HG03469 (cell line): ENCODE measurements around the gene C10orf67.
"Not testable (repeated sequence)": the region's sequence is repeated elsewhere in the genome, so short reads cannot be mapped to it uniquely, and the experiment has no call there.

ENCODE experiments used
- ATAC-seq: cut with Tn5 transposase; IDR thresholded peaks from one replicate; pipeline ENCODE4 v1.9.1; 2021; ENCODE audit warnings: mild to moderate bottlenecking, moderate library complexity, moderate number of reproducible peaks; ENCODE audit not compliant: unreplicated experiment

Gene C10orf67

DNA sequence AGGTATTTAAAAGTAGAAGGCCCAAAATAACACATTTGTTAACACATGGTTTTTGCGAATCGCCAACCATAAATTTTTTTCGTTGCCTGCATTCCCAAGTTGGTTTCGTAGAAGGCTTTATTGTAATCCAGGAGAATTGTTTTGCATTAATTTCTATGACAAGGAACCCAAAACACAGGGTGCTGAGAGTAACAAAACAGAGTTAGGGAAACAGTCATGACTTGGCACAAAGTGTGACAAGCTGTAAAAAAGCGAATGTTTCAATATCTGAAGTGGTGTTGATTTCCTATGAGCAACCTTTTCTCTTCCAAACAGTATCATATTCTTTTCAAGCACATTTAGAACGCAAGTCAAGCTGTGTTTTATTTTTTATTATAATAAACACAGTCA, 63.6 kb downstream of the C10orf67 start:
- no peak for ATAC-seq

DNA sequence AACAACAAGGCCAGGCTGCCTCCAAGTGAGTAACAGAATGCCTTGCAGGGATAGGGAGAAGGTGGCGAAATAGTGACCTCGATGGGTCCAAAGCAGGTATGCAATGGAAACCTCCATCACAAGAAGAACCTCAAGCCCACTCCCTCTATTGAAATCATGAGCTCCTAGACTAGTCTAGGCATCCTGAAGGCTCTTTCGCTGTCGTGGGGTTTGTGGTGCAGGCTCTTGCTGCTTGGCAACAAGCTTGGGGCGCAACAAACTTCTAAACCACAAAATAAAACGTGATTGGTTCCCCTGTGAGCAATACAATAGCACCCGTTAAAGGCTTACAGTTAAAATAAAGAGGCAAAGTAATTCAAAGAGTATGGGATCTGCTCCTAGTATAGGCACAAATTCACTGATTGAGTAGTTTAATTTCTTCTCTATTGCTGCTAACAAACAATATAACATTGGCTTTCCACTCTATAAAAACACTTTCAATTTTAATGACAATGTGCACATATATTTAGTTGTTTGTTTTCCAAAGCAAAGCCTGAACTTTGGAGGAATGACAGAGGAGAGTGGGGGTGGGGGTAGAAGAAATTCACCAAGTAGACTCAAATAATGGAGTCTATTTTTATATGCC, 64.1 kb downstream of the C10orf67 start:
- ATAC-seq: no peak

DNA sequence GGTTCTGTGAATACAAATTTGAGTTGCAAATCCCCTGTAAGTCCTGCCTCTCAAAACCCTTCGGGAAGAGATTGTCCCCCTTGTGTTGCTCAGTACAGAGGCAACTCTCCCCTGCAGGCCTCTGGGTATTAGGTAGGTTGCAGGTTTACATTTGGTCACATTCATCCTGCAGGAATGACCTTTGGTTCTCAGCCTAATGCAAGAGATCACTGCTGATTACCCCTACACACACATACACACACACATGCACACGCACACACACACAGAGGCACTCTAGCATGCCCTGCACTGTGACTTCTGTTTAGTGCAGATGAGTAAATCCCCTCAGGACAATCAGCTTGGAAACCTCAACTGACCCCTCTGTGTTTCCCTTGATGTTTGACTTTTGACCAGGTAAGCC, 69.2 kb downstream of the C10orf67 start:
- no peak for ATAC-seq

DNA sequence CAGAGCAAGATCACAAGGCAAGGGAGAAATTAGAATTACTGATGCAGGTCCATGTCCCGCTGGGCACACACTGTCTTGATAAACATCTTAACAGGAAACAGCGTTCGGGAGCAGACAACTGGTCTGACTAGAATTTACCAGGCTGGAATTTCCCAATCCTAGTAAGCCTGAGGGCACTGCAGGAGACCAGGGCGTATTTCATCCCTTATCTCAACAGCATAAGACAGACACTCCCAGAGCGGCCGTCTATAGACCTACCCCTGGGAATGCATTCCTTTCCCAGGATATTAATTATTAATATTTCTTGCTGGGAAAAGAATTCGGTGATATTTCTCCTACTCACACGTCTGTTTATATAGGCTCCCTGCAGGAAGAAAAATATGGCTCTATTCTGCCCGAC, 70.4 kb downstream of the C10orf67 start:
- ATAC-seq: not testable (repeated sequence)

DNA sequence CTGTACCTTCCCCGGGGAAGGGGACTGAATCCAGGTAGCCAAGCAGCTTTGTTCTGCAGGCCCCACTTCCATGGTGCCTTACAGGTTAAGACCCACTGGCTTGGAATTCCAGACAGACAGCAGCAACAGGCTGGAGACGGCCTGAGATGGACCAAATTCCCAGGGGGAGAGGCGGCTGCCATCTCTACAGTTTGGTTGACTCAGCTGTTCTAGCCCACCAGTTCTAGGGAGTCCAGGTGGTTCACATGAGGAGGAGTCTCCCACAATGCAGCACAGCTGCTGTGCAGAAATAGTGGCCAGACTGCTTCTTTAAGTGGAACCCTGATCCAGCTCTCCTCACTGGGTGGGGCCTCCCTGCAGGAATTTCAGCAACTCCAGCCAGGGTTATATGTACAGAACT, 74.1 kb downstream of the C10orf67 start:
- ATAC-seq: no peak

DNA sequence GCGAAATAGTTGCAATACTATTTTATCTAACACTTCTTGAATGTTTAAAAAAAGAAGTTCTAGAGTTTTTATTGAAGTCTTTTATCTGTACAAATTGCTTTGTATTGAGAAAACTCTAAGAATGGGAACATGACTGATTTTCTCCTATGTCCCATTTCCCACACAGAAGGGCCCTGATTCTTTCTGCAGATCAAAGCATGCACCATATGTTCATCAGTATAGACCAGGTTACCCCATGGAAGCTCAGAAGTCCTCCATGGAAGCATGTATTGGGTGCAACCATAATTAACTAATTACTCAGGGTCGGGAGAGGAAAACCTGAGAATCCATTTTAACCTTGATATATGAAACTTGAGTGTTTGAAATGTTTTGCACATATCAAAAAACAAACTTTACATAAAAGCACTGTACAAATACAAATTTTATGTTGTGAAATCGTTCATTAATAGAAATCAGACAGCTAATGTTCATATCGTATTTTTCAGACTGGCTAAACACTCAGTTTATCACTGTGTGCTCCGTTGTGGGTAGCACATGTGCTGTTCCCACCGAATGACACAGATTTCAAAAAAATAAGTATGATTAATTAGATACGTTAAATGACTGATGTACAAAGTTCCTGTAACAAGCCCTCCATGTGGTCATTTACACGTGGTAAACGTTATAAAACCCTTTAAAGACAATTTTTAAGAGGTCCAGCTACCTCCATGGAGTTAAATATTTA, 81.0 kb downstream of the C10orf67 start:
- no peak for ATAC-seq

DNA sequence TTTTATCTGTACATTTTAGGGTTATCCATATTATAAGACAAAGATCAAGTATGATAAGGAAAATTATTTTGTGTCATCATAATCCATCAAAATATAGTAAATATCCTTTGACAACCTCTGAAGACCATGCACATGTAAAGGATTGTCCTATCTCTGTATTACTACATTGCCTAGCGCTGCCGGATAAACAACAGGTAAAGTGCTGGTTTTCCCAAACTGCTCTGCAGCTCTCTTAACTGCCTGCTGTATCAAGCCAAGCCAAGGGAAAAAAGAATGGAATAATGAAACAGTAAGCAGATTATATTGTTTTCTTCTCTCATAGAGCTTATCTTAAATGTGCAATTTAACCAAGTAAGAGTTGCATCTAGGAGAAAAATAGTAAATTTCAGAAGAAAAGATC, 81.7 kb downstream of the C10orf67 start:
- no peak for ATAC-seq

DNA sequence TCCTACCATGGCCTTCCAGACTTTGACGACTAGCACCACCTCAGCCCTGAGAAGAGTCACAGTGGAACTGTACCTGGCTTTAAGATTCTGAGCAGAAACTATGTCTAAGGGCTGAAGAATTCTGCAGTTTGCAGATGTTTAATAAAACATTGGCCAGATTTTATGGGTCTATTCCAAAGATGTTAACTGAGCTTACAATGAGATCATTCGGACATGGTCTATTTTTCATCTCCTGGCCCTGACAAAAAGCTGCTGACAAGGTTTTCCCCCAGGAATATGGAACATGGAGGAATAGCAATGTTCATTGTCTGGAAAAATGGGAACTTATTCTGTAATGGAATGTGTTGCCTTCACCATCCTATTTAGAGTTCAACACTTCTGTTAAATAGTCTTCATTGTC, 86.1 kb downstream of the C10orf67 start:
- no peak for ATAC-seq

DNA sequence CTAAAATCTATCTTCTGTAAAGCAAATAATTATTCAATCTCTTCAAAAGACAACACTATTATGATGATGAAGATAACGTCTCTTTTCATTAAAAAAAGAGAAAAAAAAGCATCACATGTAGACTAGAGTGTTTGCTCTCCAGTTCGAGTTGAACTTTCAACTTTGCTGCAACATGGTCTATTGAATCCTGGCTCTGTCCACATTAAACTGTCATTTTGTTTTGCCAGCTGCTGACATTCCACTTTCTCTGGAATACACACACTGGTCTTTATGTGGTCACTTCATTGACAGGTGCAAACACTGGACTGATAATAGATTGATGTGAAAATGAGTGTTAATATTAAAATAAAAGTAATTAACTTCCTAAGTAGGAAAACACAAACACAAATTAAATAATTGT, 90.8 kb downstream of the C10orf67 start:
- no peak for ATAC-seq

DNA sequence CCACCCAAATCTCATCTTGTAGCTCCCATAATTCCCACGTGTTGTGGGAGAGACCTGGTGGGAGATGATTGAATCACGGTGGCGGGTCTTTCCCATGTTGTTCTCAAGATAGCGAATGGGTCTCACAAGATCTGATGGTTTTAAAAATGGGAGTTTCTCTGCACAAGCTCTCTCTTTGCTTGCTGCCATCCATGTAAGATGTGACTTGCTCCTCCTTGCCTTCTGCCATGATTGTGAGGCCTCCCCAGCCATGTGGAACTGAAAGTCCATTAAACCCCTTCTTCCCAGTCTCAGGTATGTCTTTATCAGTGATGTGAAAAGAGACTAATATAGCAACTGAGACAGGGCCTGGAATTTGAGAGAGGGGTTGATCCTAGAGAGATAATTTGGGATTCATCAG, 91.7 kb downstream of the C10orf67 start:
- ATAC-seq: not testable (repeated sequence)

DNA sequence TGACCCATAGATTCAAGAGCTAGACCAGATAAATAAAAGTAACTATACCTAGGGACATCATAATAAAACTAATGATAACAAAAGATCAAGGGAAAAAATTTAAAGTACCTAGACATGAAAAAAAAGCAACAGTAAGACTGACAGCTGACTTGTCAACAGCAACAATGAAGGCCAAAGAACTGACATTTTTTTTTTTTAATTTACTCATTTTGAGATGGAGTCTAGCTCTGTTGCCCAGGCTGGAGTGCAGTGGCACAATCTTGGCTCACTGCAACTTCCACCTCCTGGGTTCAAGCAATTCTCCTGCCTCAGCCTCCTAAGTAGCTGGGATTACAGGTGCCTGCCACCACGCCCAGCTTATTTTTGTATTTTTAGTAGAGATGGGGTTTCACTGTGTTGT, 102.8 kb downstream of the C10orf67 start:
- not testable (repeated sequence) for ATAC-seq

DNA sequence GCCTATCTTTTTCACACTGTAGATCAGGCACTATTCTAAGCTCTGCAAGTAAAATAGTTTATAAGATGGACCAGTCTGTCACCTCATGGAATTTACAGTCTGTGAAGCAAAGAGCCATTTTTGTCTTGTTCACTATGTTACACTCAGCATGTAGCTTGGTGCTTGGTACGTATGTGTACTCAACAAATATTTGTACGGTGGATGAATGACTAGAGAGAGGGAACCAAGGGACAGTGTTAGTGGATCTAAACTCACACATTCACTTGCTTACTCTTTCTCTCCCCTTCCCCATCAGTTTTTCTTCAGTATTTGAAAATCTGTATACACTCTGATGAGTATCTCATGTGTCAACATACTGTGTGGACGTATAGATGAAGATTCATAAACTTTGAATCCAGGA, 106.6 kb downstream of the C10orf67 start:
- ATAC-seq: no peak

DNA sequence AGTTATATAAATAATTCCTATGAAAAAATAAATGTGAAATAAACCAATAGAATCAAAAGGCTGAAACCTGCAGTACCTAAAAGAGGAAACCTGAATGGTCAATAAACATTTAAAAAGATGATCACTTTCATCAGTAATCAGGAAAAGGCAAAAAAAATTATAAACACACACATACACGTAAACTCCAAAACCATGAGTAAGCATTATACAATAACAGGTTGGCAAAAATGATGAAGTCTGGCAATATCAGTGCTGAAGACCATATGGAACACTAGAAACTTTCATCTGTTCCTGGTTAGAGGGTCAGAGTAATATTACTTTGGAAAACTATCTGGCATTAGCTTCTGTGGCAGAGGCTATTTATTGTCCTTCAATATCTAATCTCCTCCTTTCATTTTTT, 114.0 kb downstream of the C10orf67 start:
- ATAC-seq: no peak

DNA sequence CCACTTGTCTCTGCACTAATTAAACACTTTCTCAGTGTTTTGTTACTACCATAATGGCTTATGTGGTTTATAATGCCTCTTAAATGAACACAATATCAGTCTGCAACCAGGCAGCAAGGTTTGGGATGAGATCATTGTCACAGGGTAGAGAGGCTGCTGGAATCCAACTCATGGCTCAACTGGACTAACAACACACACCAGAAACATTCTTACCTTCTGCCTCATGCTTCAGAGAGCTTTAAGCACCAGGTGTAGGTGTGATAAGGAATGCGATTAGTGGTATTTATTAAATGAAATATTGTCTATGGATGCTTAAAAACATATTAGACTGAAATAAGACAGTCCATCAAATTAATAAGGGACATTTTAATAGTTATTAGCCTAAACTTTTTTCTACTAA, 127.1 kb downstream of the C10orf67 start:
- ATAC-seq: no peak

DNA sequence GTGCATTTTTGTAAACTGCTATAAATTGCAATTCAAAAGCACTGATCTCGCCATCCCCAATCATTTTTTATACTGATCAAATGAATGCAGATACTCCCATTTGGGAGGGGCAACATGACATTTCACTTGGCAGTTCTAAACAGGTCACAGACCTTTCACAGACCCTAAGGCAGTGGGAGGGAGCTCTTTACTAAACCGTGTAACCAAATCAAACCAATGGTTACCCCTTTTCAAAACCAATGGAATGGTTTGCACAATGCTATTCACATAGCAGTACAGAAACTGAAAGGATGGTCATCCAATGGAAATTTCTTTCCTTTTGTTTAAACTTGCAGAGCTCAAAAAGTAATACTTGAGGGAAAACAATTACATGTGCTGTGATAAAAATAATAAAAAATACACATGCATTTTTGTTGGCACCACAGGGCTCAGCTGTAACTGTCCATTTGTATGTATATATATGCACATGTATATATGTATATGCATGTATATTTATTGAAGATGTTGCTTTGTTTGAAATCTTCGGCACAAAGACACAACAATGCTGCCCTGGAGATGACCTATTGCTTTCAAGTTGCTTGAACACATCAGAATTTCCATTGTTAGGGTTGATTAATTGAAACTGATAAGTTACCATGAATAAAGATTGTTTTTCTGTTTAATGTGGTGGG, 138.5 kb downstream of the C10orf67 start:
- ATAC-seq: no peak

DNA sequence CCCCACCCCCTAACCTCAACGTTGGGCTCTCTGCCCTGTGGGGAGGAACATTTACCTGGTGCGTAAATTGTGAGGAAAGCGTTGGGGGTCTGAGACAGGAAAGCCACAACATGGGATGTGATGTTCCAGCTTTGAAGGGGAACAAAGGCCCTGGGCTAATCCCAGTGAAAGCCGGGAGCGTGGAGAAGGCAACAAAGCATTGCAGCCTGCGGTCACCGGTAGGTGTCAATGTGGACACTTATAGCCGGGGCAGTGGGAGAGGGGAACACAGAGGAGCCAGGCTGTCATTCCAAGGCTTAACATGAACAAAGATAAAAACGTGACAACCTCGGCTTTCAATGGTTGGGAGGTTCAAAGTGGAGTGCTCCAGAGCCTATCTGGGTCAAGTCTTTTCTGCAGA, 139.8 kb downstream of the C10orf67 start:
- ATAC-seq: no peak

DNA sequence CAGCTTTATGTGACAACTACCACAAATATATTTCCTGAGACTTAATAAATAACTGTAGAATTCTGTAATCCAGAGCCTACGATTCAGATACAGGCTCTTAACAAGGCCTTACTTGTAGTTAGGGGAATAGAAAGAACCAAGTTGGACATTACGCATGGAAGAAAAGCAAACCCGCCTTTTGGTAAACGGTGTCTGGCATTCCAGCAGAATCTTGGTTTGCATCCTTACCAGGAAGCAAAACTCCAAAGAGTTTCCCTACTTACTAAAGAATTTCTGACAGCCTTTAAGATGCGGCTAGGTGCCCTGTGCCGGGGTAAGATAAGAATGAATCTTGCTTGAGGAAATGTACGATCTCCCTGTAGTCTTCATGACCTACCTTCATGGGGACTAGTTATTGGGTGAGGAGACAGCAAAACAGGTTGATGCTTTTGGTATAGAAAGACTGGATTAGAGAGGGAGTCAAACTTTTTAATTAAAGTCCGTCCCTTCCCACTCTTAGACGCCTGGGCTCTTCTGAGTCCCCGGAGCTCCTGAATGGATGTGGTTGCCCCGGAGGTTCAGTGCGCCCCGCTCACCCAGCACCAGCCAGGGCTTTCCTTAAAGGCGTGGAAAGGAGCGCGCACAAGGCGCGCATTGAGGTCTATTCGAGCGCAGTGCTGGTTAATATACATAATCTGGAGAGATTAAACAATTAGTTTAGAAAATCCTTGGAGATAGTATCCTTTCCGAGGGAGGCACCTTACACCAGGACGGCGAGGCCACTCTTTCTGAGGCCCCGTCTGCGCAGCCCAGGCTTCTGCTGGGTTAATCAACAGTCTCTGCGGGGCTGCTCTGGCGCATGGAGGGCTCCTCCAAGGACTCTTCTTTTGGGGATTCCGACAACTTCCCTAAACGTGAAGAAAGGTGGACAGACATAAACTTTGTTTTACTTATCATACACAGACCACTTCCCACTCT, 140.9 kb downstream of the C10orf67 start:
- ATAC-seq: no peak

DNA sequence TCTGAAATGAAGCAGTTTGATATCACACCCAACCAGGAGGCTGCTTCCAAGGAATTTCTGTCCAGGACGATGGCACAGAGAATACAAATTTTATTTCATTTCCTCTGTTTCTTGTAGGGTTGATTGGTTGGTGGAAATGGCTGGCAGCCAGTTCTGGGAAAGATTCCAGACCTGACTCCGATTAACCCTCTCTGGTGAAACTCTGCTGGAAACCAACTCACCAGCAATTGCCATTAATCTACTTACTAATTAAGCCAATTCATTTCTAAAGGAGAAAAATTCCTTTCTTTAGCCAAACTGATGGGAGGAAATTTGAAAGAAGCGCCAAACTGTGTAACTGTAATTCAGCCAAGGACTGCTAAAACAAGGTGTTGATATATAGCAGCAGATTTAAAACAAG, 141.8 kb downstream of the C10orf67 start:
- ATAC-seq: no peak

DNA sequence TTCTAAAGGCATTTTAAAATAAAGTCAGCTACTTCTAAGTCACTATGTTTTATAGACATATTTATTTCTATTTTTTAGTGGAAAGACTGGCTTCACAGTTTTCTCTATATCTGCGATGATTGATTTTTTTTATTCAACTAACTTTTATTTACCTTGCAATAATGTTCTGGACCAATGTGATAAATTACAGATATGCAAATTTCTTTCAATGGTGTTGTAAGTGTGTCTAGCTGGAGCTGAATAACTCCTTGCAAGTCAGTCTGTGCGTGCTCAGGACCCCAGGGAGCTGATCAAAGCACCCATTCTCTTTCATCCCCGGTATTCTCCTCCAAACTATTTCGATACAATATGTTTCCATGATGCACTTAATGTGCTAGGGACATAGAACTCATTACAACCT, 142.8 kb downstream of the C10orf67 start:
- ATAC-seq: no peak

DNA sequence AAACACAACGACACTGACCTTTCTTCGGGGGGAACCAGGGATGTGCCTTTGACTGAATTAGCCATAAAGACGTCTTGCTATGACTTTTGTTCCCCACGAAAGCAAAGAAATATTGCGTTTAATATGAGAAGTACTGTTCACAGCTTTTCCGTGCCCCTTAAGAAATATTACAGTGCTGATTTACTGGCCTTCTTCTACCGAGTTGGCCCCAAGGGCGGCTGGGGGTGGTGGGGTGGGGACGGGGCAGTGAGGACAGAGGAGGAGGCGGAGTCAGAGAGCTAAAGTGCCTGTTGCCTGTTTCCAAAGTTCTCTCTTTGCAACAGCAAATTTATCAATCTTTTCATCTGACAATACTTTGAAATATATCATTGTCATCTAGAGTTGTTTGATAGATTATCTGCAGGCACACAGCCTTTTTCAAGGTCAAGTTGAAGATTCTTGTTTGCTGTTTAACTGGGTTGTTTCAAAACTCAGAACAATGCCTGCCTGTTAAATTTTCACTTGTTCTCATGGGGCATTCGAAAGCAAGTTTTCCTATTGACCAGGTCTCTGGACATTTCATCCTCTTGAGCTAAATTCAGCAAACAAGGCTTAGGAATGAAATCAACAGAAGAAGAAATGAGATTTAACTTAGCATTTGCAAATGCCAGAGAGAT, 143.5 kb downstream of the C10orf67 start:
- ATAC-seq: no peak

DNA sequence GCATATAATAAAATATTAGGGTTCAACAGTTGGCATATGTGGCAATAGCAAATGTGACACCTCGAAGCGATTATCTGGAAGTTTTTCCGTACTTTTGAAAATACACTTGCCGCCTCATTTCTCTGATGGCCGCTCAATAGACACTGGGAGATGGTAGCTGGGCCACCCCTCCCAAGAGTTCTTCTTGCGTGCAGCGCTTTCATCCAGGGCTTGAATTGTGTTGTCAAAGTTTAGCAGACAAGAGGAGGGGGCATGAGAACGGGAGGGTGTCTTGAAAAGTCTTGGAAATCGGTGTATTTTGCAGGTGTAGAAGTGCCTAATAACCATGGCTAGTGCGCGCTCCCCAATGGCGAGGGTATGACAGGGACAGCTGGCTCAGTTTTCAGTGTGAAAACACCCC, 144.0 kb downstream of the C10orf67 start:
- ATAC-seq: no peak
